Hippocampal formation (tissue), 2 donors: ENCODE data around the gene ANKRD12.

Experiments
- DNase-seq, 2 donors: peaks; one replicate each; lab custom pipeline; 2025; lab: John Stamatoyannopoulos, UW

The ANKRD12 gene

GRCh38 chr18:9184998-9185613 is 48.5 kb downstream of the ANKRD12 start:
- DNase-seq = no peak

GRCh38 chr18:9188359-9189231 is 52.0 kb downstream of the ANKRD12 start:
- DNase-seq = no peak

GRCh38 chr18:9189491-9189890 is 52.9 kb downstream of the ANKRD12 start:
- DNase-seq = no peak

- DNase-seq = no peak
Measured at GRCh38 chr18:9191658-9192256, 55.2 kb downstream of the ANKRD12 start.

GRCh38 chr18:9193031-9193430 is 56.5 kb downstream of the ANKRD12 start:
- no peak for DNase-seq

- DNase-seq = no peak
Measured at GRCh38 chr18:9196568-9196967, 60.0 kb downstream of the ANKRD12 start.

GRCh38 chr18:9199681-9200080 is 63.1 kb downstream of the ANKRD12 start:
- no peak for DNase-seq

- DNase-seq = no peak
Measured at GRCh38 chr18:9201224-9201623, 64.6 kb downstream of the ANKRD12 start.

GRCh38 chr18:9204659-9205058 is 68.1 kb downstream of the ANKRD12 start:
- DNase-seq = no peak

- no peak for DNase-seq
Measured at GRCh38 chr18:9206421-9206820, 69.8 kb downstream of the ANKRD12 start.

- no peak for DNase-seq
Measured at GRCh38 chr18:9209279-9209678, 72.7 kb downstream of the ANKRD12 start.

GRCh38 chr18:9210966-9211365 is 74.4 kb downstream of the ANKRD12 start:
- DNase-seq = no peak

- no peak for DNase-seq
Measured at GRCh38 chr18:9211955-9212354, 75.4 kb downstream of the ANKRD12 start.

- DNase-seq = no peak
Measured at GRCh38 chr18:9215221-9215933, 78.8 kb downstream of the ANKRD12 start.

- DNase-seq = no peak
Measured at GRCh38 chr18:9216459-9216858, 79.9 kb downstream of the ANKRD12 start.

GRCh38 chr18:9217743-9218451 is 81.3 kb downstream of the ANKRD12 start:
- DNase-seq = no peak

- no peak for DNase-seq
Measured at GRCh38 chr18:9221040-9221439, 84.5 kb downstream of the ANKRD12 start.

GRCh38 chr18:9221661-9222060 is 85.1 kb downstream of the ANKRD12 start:
- DNase-seq = no peak

GRCh38 chr18:9223356-9223755 is 86.8 kb downstream of the ANKRD12 start:
- no peak for DNase-seq

- no peak for DNase-seq
Measured at GRCh38 chr18:9226463-9226862, 89.9 kb downstream of the ANKRD12 start.

GRCh38 chr18:9231852-9232486 is 95.4 kb downstream of the ANKRD12 start:
- no peak for DNase-seq
